ENCODE results near the gene COL9A2.

- TF ChIP-seq CTCF (IDR thresholded peaks at IDR 0.05) (no peak), POLR2A (IDR thresholded peaks at IDR 0.05) (no peak)
These were observed 60.5 kb downstream of the COL9A2 start for GRCh38 chr1:40256401-40257084.
